SK-N-DZ (cell line): ENCODE results near the gene NPAS2. TPM values are rescaled to one million over a fixed set of nuclear protein-coding genes. Genes with fewer than 3 reads are reported as not detected.

Experiments
- DNase-seq: peaks from one replicate; pipeline ENCODE4 v3.0.0-alpha.2; 2015; ENCODE audit warnings: low spot score
- polyA plus RNA-seq, 2 experiments: library from polyadenylated mRNA; depleted of rRNA; stranded (reverse); fragments of >200 nt; gene quantifications; 2 replicates each; pipeline ENCODE4 v1.2.3, GENCODE V29; 2014

NPAS2 gene
- polyA plus RNA-seq (2014; cell fraction: cytosol; rRNA removed): not detected in 2 replicates
- not detected in 2 replicates for polyA plus RNA-seq (2014; cell fraction: nucleus; rRNA removed)

GRCh38 chr2:100819370-100820272 is at the start of gene NPAS2:
Gene NPAS2 (plus strand): TSS chr2:100820139. CDS start chr2:100904755, 84,616 bp downstream.
- no peak for DNase-seq

GRCh38 chr2:100771125-100771524 is 48.8 kb upstream of the NPAS2 start:
- no peak for DNase-seq

GRCh38 chr2:100773538-100773937 is 46.4 kb upstream of the NPAS2 start:
- DNase-seq: no peak

- DNase-seq: no peak
Observed at GRCh38 chr2:100776445-100776844, 43.5 kb upstream of the NPAS2 start.

- DNase-seq: no peak
Observed at GRCh38 chr2:100778637-100779450, 41.1 kb upstream of the NPAS2 start.

- DNase-seq: no peak
Observed at GRCh38 chr2:100779908-100780202, 40.1 kb upstream of the NPAS2 start.

- no peak for DNase-seq
Observed at GRCh38 chr2:100780203-100781008, 39.5 kb upstream of the NPAS2 start.

- DNase-seq: no peak
Observed at GRCh38 chr2:100781009-100781325, 39.0 kb upstream of the NPAS2 start.

- DNase-seq: no peak
Observed at GRCh38 chr2:100781523-100782379, 38.2 kb upstream of the NPAS2 start.

- no peak for DNase-seq
Observed at GRCh38 chr2:100782380-100782878, 37.5 kb upstream of the NPAS2 start.

GRCh38 chr2:100783987-100784386 is 36.0 kb upstream of the NPAS2 start:
- no peak for DNase-seq

- no peak for DNase-seq
Observed at GRCh38 chr2:100784681-100785080, 35.3 kb upstream of the NPAS2 start.

GRCh38 chr2:100785626-100786296 is 34.2 kb upstream of the NPAS2 start:
- no peak for DNase-seq

GRCh38 chr2:100786297-100786658 is 33.7 kb upstream of the NPAS2 start:
- DNase-seq: no peak

- no peak for DNase-seq
Observed at GRCh38 chr2:100786985-100787384, 33.0 kb upstream of the NPAS2 start.

GRCh38 chr2:100789361-100789760 is 30.6 kb upstream of the NPAS2 start:
- DNase-seq: no peak

GRCh38 chr2:100791294-100791935 is 28.5 kb upstream of the NPAS2 start:
- no peak for DNase-seq

GRCh38 chr2:100791936-100792308 is 28.0 kb upstream of the NPAS2 start:
- no peak for DNase-seq

- DNase-seq: no peak
Observed at GRCh38 chr2:100793220-100793619, 26.7 kb upstream of the NPAS2 start.

- no peak for DNase-seq
Observed at GRCh38 chr2:100793982-100794381, 26.0 kb upstream of the NPAS2 start.
